Measurements from ENCODE around the gene GTF2F2. TPM values are rescaled to one million over a fixed set of nuclear protein-coding genes. Genes with fewer than 3 reads are reported as not detected.

The GTF2F2 gene
- polyA plus RNA-seq, 2 of the 4 experiments (the other 2 are of a cell fraction): 21.0 to 30.0 TPM

GRCh38 chr13:45280751-45281634, 160.7 kb downstream of the GTF2F2 start (continued):
- TF ChIP-seq CTCF (IDR thresholded peaks at IDR 0.05) (peak; percentile 79), RAD21 (conservative IDR thresholded peaks at IDR 0.05 in 1 of 2, IDR thresholded peaks at IDR 0.05 in 1 of 2) (peak; percentile 91 to 92), NFE2L2 (conservative IDR thresholded peaks at IDR 0.05; ENCODE audit: low read length) (no peak), CHD4 (IDR thresholded peaks at IDR 0.05; ENCODE audit: borderline replicate concordance) (no peak), RNF2 (IDR thresholded peaks at IDR 0.05; ENCODE audit: borderline replicate concordance, low read depth) (no peak), MAX (IDR thresholded peaks at IDR 0.05) (0 out of 2 replicates have a peak, but pooled peaks have one; percentile 22)

- FAIRE-seq (no peak), ATAC-seq (no peak), DNase-seq (ENCODE audit: low read depth in 1 of 2, low spot score in 1 of 2) (no peak)
- POLR2A ChIA-PET: no interaction called here
- Histone ChIP-seq H3K4me1 (peaks cover 6% of the 10 kb centered on the region; the same call in 2 of the 3 replicates), H3K4me2 (no peak overlapping the region), H3K4me3 (no peak overlapping the region), H3K27ac (no peak overlapping the region), H3K9me3 (no peaks in the 10 kb centered on the region)
- WGBS (ENCODE audit: missing lambda C conversion rate): 79% methylated on average over 3 of the region's 3 CpGs
- no peak for TF ChIP-seq NR3C1 (IDR thresholded peaks at IDR 0.05)
- TF ChIP-seq BCL3 (IDR thresholded peaks at IDR 0.05): no peak
- no peak for TF ChIP-seq BHLHE40 (IDR thresholded peaks at IDR 0.05; ENCODE audit: low read depth, low read length)
- TF ChIP-seq USF2 (IDR thresholded peaks at IDR 0.05): no peak
- no peak for TF ChIP-seq HMGXB4 (CRISPR knock-in tag; IDR thresholded peaks at IDR 0.05; ENCODE audit: borderline replicate concordance)
- CTCF ChIA-PET: interaction anchor here (1.0 to 9.2 kb wide), 7 partner anchors 8 to 241 kb away, joined by 3 to 98 read pairs (median 9); no protein-coding TSS in a partner anchor
Observed at GRCh38 chr13:45282994-45283393, 162.7 kb downstream of the GTF2F2 start.

- CTCF ChIA-PET: interaction anchor here (1.5 to 5.2 kb wide), 3 partner anchors 9 to 243 kb away, joined by 4 to 29 read pairs (median 4); no protein-coding TSS in a partner anchor
Observed at GRCh38 chr13:45289936-45290563, 169.7 kb downstream of the GTF2F2 start.

More at GRCh38 chr13:45289936-45290563, 169.7 kb downstream of the GTF2F2 start:
- TF ChIP-seq KDM1A (IDR thresholded peaks at IDR 0.05; ENCODE audit: low read depth) (no peak), FOSB (CRISPR knock-in tag; IDR thresholded peaks at IDR 0.05) (no peak), ELK1 (IDR thresholded peaks at IDR 0.05; ENCODE audit: low read depth, low read length) (no peak), EHMT2 (IDR thresholded peaks at IDR 0.05; ENCODE audit: low read depth) (no peak), CHD4 (IDR thresholded peaks at IDR 0.05; ENCODE audit: borderline replicate concordance) (no peak), MAFK (IDR thresholded peaks at IDR 0.05; ENCODE audit: partially characterized antibody) (no peak), KDM5A (IDR thresholded peaks at IDR 0.05) (no peak)
- Histone ChIP-seq H3K4me1 (no peaks in the 10 kb centered on the region), H3K27ac (no peak overlapping the region), H3K4me3 (no peak overlapping the region), H3K4me2 (no peak overlapping the region), H3K9me3 (no peaks in the 10 kb centered on the region)
- no peak for ATAC-seq
- 75% methylated on average over 3 of the region's 3 CpGs for WGBS (ENCODE audit: missing lambda C conversion rate)
- FAIRE-seq: no peak
- POLR2A ChIA-PET: no interaction called here
- no peak for DNase-seq (ENCODE audit: low read depth in 1 of 2, low spot score in 1 of 2)

Data from A549 (cell line).